Esophagus squamous epithelium (tissue), 4 donors: Measurements from ENCODE around the gene TGFBR3L.

ENCODE experiments used
- POLR2A ChIP-seq, 4 donors: fragments of 450-650 bp; IDR thresholded peaks; one replicate each; pipeline ENCODE4 v1.6.1; 2017; ENCODE audit warnings: antibody characterized with exemption in 4 of 4, mild to moderate bottlenecking in 4 of 4, moderate library complexity in 3 of 4
- TF ChIP-seq, protein P1 (sequence below), 6 experiments: fragments of 450-650 bp in 4 of 6; fragments of 200-600 bp in 2 of 6; sonication (generic) in 2 of 6; IDR thresholded peaks; one replicate each; pipeline ENCODE4 v1.5.1; 2016 to 2019; ENCODE audit warnings: antibody characterized with exemption in 6 of 6, mild to moderate bottlenecking in 4 of 6, moderate library complexity in 4 of 6

DNA sequence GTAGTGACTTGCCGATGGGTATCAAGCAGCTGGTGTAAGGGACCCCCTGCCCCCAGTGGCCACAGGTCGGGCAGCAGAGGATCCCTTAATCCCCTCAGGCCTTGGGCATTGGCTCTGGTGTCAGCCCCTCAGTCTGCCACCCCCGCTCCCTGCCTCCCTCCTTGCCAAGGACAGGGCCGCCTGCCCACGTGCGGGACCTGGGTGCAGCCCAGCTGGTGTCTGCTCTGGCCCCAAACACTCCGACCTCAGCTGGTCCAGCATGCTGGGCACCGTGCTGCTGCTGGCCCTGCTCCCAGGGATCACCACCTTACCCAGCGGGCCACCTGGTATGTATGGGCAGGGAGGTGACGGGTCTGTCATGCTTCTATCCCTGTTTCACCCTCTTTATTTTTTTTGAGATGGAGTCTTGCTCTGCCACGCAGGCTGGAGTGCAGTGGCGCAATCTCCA lies at the start of gene TGFBR3L:
- TF ChIP-seq, protein P1, sequence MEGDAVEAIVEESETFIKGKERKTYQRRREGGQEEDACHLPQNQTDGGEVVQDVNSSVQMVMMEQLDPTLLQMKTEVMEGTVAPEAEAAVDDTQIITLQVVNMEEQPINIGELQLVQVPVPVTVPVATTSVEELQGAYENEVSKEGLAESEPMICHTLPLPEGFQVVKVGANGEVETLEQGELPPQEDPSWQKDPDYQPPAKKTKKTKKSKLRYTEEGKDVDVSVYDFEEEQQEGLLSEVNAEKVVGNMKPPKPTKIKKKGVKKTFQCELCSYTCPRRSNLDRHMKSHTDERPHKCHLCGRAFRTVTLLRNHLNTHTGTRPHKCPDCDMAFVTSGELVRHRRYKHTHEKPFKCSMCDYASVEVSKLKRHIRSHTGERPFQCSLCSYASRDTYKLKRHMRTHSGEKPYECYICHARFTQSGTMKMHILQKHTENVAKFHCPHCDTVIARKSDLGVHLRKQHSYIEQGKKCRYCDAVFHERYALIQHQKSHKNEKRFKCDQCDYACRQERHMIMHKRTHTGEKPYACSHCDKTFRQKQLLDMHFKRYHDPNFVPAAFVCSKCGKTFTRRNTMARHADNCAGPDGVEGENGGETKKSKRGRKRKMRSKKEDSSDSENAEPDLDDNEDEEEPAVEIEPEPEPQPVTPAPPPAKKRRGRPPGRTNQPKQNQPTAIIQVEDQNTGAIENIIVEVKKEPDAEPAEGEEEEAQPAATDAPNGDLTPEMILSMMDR (IDR thresholded peaks at IDR 0.05), result no peak
- TF ChIP-seq POLR2A (IDR thresholded peaks at IDR 0.05), result no peak
